Chondrocyte (in vitro differentiated cells): ENCODE results near the gene TGFA. TPM values are rescaled to one million over a fixed set of nuclear protein-coding genes. Genes with fewer than 3 reads are reported as not detected.

Source experiments
- DNase-seq: peaks from one replicate; pipeline ENCODE4 v3.0.0; 2021; ENCODE audit warnings: mixed read lengths, low spot score
- H3K27ac Mint-ChIP-seq: one replicate; pipeline ENCODE4 v1.8.0; 2021; ENCODE audit warnings: mild to moderate bottlenecking, moderate library complexity, mixed read lengths; ENCODE audit not compliant: unreplicated experiment
- H3K27me3 Mint-ChIP-seq: 2 replicates; pipeline ENCODE4 v1.8.0; 2021; ENCODE audit warnings: low read depth, mixed read lengths
- H3K36me3 Mint-ChIP-seq: 2 replicates; pipeline ENCODE4 v1.8.0; 2021; ENCODE audit warnings: low read depth, mixed read lengths
- H3K4me1 Mint-ChIP-seq: 2 replicates; pipeline ENCODE4 v1.8.0; 2021; ENCODE audit warnings: low read depth, mild to moderate bottlenecking, mixed read lengths
- H3K4me3 Mint-ChIP-seq: one replicate; pipeline ENCODE4 v1.8.0; 2021; ENCODE audit warnings: mild to moderate bottlenecking, moderate library complexity, mixed read lengths; ENCODE audit not compliant: unreplicated experiment
- H3K9me3 Mint-ChIP-seq: 2 replicates; pipeline ENCODE4 v1.8.0; 2021; ENCODE audit warnings: low read depth, mixed read lengths
- total RNA-seq: library from RNA; stranded (reverse); gene quantifications from 3 replicates; pipeline ENCODE4 v1.2.1, GENCODE V29; 2021
- TF ChIP-seq, protein P1 (sequence below): fragments of 200-600 bp; sonication (generic); IDR thresholded peaks from 2 replicates; pipeline ENCODE4 v1.5.0; 2021; ENCODE audit warnings: antibody characterized with exemption, mild to moderate bottlenecking, moderate library complexity

The TGFA gene
- total RNA-seq, 1 donor from 2014 or later = 0.25 TPM

DNA sequence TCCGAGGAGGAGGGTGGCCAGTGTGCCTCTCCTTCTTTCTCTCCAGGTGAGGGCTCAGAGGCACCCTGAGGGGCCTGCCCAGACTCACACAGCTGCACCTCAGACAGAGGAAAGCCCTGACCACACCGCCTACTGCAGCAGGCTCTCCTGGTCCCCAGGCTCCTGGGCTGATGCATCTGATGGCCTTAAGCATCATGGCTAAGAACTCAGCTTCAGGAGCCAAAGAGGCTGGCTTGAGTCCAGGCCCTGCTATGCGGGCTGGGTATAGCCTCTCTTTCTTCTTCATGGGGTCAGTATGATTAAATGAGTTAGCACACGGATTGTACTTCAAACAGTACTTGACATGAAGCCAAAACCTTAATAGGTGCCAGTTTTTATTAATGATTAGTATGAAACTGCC, 89.6 kb downstream of the TGFA start:
- Mint-ChIP-seq H3K27me3 (peaks cover 15% of the 10 kb centered on the region), H3K9me3 (no peaks in the 10 kb centered on the region), H3K36me3 (no peaks in the 10 kb centered on the region), H3K27ac (no peak overlapping the region), H3K4me3 (no peak overlapping the region), H3K4me1 (peaks cover 3% of the 10 kb centered on the region)
- DNase-seq = no peak
- TF ChIP-seq, protein P1, sequence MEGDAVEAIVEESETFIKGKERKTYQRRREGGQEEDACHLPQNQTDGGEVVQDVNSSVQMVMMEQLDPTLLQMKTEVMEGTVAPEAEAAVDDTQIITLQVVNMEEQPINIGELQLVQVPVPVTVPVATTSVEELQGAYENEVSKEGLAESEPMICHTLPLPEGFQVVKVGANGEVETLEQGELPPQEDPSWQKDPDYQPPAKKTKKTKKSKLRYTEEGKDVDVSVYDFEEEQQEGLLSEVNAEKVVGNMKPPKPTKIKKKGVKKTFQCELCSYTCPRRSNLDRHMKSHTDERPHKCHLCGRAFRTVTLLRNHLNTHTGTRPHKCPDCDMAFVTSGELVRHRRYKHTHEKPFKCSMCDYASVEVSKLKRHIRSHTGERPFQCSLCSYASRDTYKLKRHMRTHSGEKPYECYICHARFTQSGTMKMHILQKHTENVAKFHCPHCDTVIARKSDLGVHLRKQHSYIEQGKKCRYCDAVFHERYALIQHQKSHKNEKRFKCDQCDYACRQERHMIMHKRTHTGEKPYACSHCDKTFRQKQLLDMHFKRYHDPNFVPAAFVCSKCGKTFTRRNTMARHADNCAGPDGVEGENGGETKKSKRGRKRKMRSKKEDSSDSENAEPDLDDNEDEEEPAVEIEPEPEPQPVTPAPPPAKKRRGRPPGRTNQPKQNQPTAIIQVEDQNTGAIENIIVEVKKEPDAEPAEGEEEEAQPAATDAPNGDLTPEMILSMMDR = no peak

DNA sequence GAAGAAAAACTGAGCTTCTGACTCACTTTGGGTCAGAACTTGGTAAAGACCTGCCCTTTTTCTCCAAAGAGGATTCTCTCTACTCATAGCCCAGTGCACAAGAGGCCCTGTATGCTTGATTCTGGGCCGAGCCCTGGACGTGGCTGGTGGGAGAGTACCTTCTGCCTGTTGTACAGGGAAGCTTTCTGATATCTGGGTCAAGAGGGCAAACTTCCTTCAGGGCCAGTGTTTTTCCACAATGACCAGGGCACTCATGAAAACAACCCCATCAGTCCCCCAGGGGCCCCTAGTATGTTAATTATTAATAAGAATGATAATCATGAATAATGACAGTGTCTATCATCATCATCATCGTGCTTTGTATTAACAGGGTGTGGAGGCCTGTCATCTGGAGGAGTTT, 90.0 kb downstream of the TGFA start:
- DNase-seq = no peak
- Mint-ChIP-seq H3K9me3 (no peaks in the 10 kb centered on the region), H3K27ac (no peak overlapping the region), H3K4me1 (peaks cover 3% of the 10 kb centered on the region), H3K36me3 (no peaks in the 10 kb centered on the region), H3K27me3 (peaks cover 19% of the 10 kb centered on the region), H3K4me3 (no peak overlapping the region)
- TF ChIP-seq, protein P1 = no peak

DNA sequence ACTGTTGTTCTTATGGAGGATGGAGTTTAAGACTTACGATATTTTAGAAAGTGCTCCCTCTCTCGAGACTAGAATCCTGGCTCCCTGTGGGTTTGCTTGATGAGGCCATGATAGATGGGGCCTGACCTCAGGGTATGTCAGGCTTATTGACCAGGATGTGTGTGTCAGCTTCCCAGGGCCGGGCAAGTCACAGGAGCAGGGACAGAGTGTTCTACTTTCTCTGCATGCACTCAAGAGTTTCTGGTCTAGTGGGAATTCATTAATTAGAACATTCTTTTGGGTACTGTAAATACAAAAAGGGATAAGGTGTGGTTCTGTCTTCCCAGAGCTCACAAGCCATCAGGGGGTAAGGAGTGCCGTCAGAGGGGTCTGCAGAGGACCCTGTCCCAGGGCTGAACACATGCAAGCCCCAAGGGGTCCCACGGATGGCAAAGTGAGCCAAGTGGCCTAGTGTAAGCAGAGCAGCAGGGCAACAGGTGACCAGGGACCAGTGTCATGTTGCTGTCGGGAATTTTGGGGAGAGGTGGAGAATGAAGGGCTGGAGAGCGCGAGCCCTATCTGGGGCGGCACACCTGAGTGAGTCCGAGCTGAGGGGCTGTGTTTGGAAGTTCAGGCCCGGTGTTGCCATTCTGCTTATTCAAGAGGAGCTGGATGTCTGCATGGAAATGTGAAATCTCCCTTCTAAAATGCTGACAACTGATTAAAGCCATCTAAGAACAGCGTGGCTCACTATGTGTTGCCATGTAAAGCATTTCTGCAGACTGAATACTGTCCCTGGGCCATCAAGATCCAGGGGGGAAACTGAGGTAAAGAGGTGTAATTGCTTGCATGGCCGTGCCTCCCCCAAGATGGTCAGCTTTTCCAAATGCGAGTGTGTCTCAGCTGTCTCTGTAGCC, 91.4 kb downstream of the TGFA start:
- H3K4me3 Mint-ChIP-seq = no peak overlapping the region
- peaks cover 29% of the 10 kb centered on the region for H3K27me3 Mint-ChIP-seq
- DNase-seq = no peak
- no peaks in the 10 kb centered on the region for H3K36me3 Mint-ChIP-seq
- TF ChIP-seq, protein P1 = no peak
- no peaks in the 10 kb centered on the region for H3K9me3 Mint-ChIP-seq
- H3K27ac Mint-ChIP-seq = no peak overlapping the region
- H3K4me1 Mint-ChIP-seq = peaks cover 3% of the 10 kb centered on the region

DNA sequence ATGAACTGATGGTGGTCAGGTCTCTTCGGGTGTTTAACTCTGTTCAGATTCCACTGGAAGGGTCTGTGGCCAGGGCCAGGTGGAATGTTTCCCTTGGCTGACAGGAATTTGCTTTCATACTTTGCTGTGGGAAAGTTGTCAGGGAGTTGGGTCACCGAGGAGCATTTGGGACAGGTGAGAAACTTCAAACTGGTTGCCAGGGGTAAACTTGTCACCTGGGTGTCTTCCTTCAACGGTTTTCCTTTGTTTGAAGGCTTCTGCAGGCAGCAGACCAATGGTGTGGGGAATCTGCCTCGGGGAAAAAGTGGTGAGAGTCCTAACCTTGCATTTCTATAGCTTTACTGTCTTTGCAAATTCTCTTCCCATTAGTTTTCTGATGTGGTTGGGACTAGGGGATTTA, 92.2 kb downstream of the TGFA start:
- Mint-ChIP-seq H3K9me3 (no peaks in the 10 kb centered on the region), H3K36me3 (no peaks in the 10 kb centered on the region), H3K4me3 (no peak overlapping the region), H3K27ac (no peak overlapping the region), H3K4me1 (peaks cover 3% of the 10 kb centered on the region), H3K27me3 (peaks cover 29% of the 10 kb centered on the region)
- DNase-seq = no peak
- TF ChIP-seq, protein P1 = no peak

DNA sequence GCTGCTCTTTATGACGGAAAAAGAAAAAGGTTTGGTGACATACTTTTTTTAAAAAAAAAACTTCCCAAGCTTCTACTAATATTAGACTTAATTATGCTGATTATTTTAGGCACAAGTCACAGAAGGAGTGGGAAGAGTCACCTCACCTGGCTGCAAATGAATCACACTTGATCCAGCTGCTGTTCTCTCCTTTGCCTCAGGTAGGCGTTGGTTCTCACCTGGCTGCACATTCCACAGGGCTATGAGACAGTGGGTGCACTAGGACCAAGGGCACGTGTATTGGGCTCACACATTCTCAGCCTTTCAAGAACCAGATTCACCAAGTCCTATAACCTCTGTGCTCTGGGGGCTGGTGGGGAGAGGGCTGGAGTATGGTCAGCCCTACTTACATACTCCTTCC, 93.3 kb downstream of the TGFA start:
- Mint-ChIP-seq H3K9me3 (no peaks in the 10 kb centered on the region), H3K36me3 (no peaks in the 10 kb centered on the region), H3K4me1 (peaks cover 3% of the 10 kb centered on the region), H3K27me3 (peaks cover 34% of the 10 kb centered on the region), H3K27ac (no peak overlapping the region), H3K4me3 (no peak overlapping the region)
- TF ChIP-seq, protein P1 = no peak
- no peak for DNase-seq
